GM23338 (cell line): ENCODE results near the gene APLN.

ENCODE experiments used
- CREB1 ChIP-seq: fragments of 250-450 bp; sonication (Bioruptor Pico); IDR thresholded peaks from 2 replicates; pipeline ENCODE4 v1.5.0; 2020; ENCODE audit warnings: low read depth, mild to moderate bottlenecking, moderate library complexity
- EZH2 ChIP-seq: fragments of 200-600 bp; sonication (generic); IDR thresholded peaks from one replicate; pipeline ENCODE4 v1.8.0; 2017; ENCODE audit warnings: antibody characterized with exemption, mild to moderate bottlenecking, low read depth; ENCODE audit not compliant: unreplicated experiment
- EZH2phosphoT487 ChIP-seq: fragments of 200-600 bp; sonication (generic); IDR thresholded peaks from one replicate; pipeline ENCODE4 v1.8.1; 2018; ENCODE audit warnings: antibody characterized with exemption; ENCODE audit not compliant: unreplicated experiment
- POLR2AphosphoS5 ChIP-seq: IDR thresholded peaks from 2 replicates; pipeline ENCODE4 v1.6.1; 2016; ENCODE audit warnings: antibody characterized with exemption, low read depth
- STAT1 ChIP-seq: IDR thresholded peaks from one replicate; pipeline ENCODE4 v1.6.1; 2016; ENCODE audit warnings: antibody characterized with exemption; ENCODE audit not compliant: unreplicated experiment
- ZNF114 ChIP-seq: fragments of 250-450 bp; sonication (Bioruptor Pico); IDR thresholded peaks from 2 replicates; pipeline ENCODE4 v1.5.0; 2020; ENCODE audit warnings: mild to moderate bottlenecking, moderate library complexity
- ZNF331 ChIP-seq: fragments of 250-450 bp; sonication (Bioruptor Pico); IDR thresholded peaks from 2 replicates; pipeline ENCODE4 v1.5.0; 2020; ENCODE audit warnings: low read depth, mild to moderate bottlenecking, moderate library complexity
- TF ChIP-seq, protein P1 (sequence below), 2 experiments: fragments of 200-600 bp in 1 of 2; sonication (generic) in 1 of 2; conservative IDR thresholded peaks; 2 replicates each; pipeline versions ENCODE4 v1.5.1 to v1.6.1; 2016 to 2017; ENCODE audit warnings: antibody characterized with exemption in 2 of 2, low read depth in 2 of 2, mild to moderate bottlenecking in 2 of 2, moderate library complexity in 1 of 2
- TF ChIP-seq, protein P2 (sequence below): IDR thresholded peaks from 2 replicates; pipeline ENCODE4 v1.6.1; 2016; ENCODE audit warnings: antibody characterized with exemption
- TF ChIP-seq, protein P3 (sequence below): IDR thresholded peaks from one replicate; pipeline ENCODE4 v1.6.1; 2018; ENCODE audit warnings: antibody characterized with exemption; ENCODE audit not compliant: unreplicated experiment
- TF ChIP-seq, protein P4 (sequence below): fragments of 250-450 bp; sonication (Bioruptor Pico); IDR thresholded peaks from 2 replicates; pipeline ENCODE4 v1.5.0; 2020; ENCODE audit warnings: mild to moderate bottlenecking, moderate library complexity

DNA sequence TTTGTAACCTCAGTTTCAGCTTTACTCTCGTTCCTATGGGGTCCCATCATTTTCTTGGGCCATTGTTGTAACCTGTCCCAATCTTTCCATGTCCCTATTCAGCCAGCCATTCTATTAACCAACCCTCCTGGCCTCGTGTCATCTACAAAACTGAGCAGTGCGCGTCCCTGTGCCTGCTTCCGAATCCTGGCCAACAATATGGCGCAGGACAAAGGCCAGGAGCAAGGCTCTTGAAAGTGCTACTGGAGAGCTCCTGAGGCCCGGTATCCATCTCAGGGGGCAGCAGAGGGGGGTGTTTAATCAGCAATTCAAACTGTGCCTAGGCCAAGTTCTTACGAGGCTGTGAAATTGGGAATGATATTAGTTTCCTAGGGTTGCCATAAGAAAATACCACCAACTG, 41.2 kb upstream of the APLN start:
- TF ChIP-seq, protein P1, sequence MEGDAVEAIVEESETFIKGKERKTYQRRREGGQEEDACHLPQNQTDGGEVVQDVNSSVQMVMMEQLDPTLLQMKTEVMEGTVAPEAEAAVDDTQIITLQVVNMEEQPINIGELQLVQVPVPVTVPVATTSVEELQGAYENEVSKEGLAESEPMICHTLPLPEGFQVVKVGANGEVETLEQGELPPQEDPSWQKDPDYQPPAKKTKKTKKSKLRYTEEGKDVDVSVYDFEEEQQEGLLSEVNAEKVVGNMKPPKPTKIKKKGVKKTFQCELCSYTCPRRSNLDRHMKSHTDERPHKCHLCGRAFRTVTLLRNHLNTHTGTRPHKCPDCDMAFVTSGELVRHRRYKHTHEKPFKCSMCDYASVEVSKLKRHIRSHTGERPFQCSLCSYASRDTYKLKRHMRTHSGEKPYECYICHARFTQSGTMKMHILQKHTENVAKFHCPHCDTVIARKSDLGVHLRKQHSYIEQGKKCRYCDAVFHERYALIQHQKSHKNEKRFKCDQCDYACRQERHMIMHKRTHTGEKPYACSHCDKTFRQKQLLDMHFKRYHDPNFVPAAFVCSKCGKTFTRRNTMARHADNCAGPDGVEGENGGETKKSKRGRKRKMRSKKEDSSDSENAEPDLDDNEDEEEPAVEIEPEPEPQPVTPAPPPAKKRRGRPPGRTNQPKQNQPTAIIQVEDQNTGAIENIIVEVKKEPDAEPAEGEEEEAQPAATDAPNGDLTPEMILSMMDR (conservative IDR thresholded peaks at IDR 0.05; ENCODE audit: low read depth in 2 of 2): no peak
- TF ChIP-seq, protein P2, sequence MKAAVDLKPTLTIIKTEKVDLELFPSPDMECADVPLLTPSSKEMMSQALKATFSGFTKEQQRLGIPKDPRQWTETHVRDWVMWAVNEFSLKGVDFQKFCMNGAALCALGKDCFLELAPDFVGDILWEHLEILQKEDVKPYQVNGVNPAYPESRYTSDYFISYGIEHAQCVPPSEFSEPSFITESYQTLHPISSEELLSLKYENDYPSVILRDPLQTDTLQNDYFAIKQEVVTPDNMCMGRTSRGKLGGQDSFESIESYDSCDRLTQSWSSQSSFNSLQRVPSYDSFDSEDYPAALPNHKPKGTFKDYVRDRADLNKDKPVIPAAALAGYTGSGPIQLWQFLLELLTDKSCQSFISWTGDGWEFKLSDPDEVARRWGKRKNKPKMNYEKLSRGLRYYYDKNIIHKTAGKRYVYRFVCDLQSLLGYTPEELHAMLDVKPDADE: no peak
- TF ChIP-seq POLR2AphosphoS5 (no peak), EZH2phosphoT487 (no peak), EZH2 (no peak), STAT1 (no peak), CREB1 (CRISPR knock-in tag) (no peak), ZNF331 (CRISPR knock-in tag) (no peak), ZNF114 (CRISPR knock-in tag) (no peak)
- TF ChIP-seq, protein P3, sequence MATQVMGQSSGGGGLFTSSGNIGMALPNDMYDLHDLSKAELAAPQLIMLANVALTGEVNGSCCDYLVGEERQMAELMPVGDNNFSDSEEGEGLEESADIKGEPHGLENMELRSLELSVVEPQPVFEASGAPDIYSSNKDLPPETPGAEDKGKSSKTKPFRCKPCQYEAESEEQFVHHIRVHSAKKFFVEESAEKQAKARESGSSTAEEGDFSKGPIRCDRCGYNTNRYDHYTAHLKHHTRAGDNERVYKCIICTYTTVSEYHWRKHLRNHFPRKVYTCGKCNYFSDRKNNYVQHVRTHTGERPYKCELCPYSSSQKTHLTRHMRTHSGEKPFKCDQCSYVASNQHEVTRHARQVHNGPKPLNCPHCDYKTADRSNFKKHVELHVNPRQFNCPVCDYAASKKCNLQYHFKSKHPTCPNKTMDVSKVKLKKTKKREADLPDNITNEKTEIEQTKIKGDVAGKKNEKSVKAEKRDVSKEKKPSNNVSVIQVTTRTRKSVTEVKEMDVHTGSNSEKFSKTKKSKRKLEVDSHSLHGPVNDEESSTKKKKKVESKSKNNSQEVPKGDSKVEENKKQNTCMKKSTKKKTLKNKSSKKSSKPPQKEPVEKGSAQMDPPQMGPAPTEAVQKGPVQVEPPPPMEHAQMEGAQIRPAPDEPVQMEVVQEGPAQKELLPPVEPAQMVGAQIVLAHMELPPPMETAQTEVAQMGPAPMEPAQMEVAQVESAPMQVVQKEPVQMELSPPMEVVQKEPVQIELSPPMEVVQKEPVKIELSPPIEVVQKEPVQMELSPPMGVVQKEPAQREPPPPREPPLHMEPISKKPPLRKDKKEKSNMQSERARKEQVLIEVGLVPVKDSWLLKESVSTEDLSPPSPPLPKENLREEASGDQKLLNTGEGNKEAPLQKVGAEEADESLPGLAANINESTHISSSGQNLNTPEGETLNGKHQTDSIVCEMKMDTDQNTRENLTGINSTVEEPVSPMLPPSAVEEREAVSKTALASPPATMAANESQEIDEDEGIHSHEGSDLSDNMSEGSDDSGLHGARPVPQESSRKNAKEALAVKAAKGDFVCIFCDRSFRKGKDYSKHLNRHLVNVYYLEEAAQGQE: no peak
- TF ChIP-seq, protein P4, sequence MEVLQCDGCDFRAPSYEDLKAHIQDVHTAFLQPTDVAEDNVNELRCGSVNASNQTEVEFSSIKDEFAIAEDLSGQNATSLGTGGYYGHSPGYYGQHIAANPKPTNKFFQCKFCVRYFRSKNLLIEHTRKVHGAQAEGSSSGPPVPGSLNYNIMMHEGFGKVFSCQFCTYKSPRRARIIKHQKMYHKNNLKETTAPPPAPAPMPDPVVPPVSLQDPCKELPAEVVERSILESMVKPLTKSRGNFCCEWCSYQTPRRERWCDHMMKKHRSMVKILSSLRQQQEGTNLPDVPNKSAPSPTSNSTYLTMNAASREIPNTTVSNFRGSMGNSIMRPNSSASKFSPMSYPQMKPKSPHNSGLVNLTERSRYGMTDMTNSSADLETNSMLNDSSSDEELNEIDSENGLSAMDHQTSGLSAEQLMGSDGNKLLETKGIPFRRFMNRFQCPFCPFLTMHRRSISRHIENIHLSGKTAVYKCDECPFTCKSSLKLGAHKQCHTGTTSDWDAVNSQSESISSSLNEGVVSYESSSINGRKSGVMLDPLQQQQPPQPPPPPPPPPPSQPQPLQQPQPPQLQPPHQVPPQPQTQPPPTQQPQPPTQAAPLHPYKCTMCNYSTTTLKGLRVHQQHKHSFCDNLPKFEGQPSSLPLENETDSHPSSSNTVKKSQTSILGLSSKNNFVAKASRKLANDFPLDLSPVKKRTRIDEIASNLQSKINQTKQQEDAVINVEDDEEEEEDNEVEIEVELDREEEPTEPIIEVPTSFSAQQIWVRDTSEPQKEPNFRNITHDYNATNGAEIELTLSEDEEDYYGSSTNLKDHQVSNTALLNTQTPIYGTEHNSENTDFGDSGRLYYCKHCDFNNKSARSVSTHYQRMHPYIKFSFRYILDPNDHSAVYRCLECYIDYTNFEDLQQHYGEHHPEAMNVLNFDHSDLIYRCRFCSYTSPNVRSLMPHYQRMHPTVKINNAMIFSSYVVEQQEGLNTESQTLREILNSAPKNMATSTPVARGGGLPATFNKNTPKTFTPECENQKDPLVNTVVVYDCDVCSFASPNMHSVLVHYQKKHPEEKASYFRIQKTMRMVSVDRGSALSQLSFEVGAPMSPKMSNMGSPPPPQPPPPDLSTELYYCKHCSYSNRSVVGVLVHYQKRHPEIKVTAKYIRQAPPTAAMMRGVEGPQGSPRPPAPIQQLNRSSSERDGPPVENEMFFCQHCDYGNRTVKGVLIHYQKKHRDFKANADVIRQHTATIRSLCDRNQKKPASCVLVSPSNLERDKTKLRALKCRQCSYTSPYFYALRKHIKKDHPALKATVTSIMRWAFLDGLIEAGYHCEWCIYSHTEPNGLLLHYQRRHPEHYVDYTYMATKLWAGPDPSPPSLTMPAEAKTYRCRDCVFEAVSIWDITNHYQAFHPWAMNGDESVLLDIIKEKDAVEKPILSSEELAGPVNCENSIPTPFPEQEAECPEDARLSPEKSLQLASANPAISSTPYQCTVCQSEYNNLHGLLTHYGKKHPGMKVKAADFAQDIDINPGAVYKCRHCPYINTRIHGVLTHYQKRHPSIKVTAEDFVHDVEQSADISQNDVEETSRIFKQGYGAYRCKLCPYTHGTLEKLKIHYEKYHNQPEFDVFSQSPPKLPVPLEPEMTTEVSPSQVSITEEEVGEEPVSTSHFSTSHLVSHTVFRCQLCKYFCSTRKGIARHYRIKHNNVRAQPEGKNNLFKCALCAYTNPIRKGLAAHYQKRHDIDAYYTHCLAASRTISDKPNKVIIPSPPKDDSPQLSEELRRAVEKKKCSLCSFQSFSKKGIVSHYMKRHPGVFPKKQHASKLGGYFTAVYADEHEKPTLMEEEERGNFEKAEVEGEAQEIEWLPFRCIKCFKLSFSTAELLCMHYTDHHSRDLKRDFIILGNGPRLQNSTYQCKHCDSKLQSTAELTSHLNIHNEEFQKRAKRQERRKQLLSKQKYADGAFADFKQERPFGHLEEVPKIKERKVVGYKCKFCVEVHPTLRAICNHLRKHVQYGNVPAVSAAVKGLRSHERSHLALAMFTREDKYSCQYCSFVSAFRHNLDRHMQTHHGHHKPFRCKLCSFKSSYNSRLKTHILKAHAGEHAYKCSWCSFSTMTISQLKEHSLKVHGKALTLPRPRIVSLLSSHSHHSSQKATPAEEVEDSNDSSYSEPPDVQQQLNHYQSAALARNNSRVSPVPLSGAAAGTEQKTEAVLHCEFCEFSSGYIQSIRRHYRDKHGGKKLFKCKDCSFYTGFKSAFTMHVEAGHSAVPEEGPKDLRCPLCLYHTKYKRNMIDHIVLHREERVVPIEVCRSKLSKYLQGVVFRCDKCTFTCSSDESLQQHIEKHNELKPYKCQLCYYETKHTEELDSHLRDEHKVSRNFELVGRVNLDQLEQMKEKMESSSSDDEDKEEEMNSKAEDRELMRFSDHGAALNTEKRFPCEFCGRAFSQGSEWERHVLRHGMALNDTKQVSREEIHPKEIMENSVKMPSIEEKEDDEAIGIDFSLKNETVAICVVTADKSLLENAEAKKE: no peak
